CD4-positive, alpha-beta T cell (primary cell): Measurements from ENCODE around the gene CDHR3. TPM values are rescaled to one million over a fixed set of nuclear protein-coding genes. Genes with fewer than 3 reads are reported as not detected.

Source experiments
- ATAC-seq: fragments of 200-7000 bp; cut with Tn5 transposase; one replicate; pipeline ENCODE4 v1.10.0; 2022; ENCODE audit warnings: mild to moderate bottlenecking; ENCODE audit not compliant: poor library complexity
- CTCF ChIA-PET: fragments of 350-600 bp; sonication (Branson Sonifier 250); formaldehyde crosslinking; loops from one replicate; lab custom pipeline; 2021; ENCODE audit warnings: antibody characterized with exemption, inconsistent platforms; lab: Charles Lee
- POLR2A ChIA-PET: fragments of 350-600 bp; sonication (Branson Sonifier 250); formaldehyde crosslinking; loops from one replicate; lab custom pipeline; 2021; ENCODE audit warnings: antibody characterized with exemption, inconsistent platforms; lab: Charles Lee
- DNase-seq, 14 experiments: peaks; one replicate each; pipeline ENCODE4 v3.0.0-alpha.2; 2013 to 2020; ENCODE audit warnings: mixed read lengths in 2 of 14
- H3K27ac ChIP-seq, 2 donors: one replicate each; pipeline versions ENCODE4 v1.5.1 to v1.7.0; 2013; ENCODE audit warnings: low read length in 2 of 2, low read depth in 1 of 2, mild to moderate bottlenecking in 1 of 2
- H3K27me3 ChIP-seq, 2 experiments: 1 replicate in 1 of 2; 2 replicates in 1 of 2; pipeline versions ENCODE4 v1.6.1 to v1.7.0; 2013; ENCODE audit warnings: low read length in 2 of 2, control low read depth in 1 of 2, mild to moderate bottlenecking in 1 of 2, moderate library complexity in 1 of 2; ENCODE audit not compliant: insufficient read depth in 2 of 2, control insufficient read depth in 1 of 2
- H3K36me3 ChIP-seq: one replicate; pipeline ENCODE4 v1.6.1; 2013; ENCODE audit warnings: low read length, control low read depth; ENCODE audit not compliant: insufficient read depth
- H3K4me1 ChIP-seq: one replicate; pipeline ENCODE4 v1.6.1; 2013; ENCODE audit warnings: low read length, control low read depth; ENCODE audit not compliant: insufficient read depth
- H3K4me3 ChIP-seq: one replicate; pipeline ENCODE4 v1.5.1; 2013; ENCODE audit warnings: mild to moderate bottlenecking, low read length, moderate library complexity
- H3K9me3 ChIP-seq, 2 experiments: 1 replicate in 1 of 2; 2 replicates in 1 of 2; pipeline versions ENCODE4 v1.6.1 to v1.7.0; 2013; ENCODE audit warnings: low read length in 2 of 2, mild to moderate bottlenecking in 2 of 2, control low read depth in 1 of 2, moderate library complexity in 1 of 2; ENCODE audit not compliant: control insufficient read depth in 1 of 2, insufficient read depth in 1 of 2
- H3K27ac Mint-ChIP-seq: one replicate; pipeline ENCODE4 v1.8.0; 2020; ENCODE audit warnings: mixed read lengths
- H3K27me3 Mint-ChIP-seq: one replicate; pipeline ENCODE4 v1.8.0; 2021; ENCODE audit warnings: mixed read lengths
- H3K36me3 Mint-ChIP-seq: one replicate; pipeline ENCODE4 v1.8.0; 2021; ENCODE audit warnings: low read depth, mixed read lengths
- H3K4me1 Mint-ChIP-seq: one replicate; pipeline ENCODE4 v1.8.0; 2021; ENCODE audit warnings: low read depth, mixed read lengths
- H3K4me3 Mint-ChIP-seq: one replicate; pipeline ENCODE4 v1.8.0; 2020; ENCODE audit warnings: mild to moderate bottlenecking, mixed read lengths
- H3K9me3 Mint-ChIP-seq: one replicate; pipeline ENCODE4 v1.8.0; 2020; ENCODE audit warnings: mixed read lengths
- intact Hi-C, 2 experiments: fragments of 100-400 bp; cut with DNase I in 1 of 2; cut with micrococcal nuclease in 1 of 2; formaldehyde crosslinking; loops; one replicate each; pipeline versions ENCODE4 v1.15.1 to v1.9.0; 2023 to 2025; cut with DNase I, micrococcal nuclease
- total RNA-seq, 174 experiments: library from RNA in 2 of 174; stranded (reverse) in 2 of 174; gene quantifications; one replicate each; pipeline ENCODE4 v1.2.3 and lab custom pipeline; 2021 to 2026
- TF ChIP-seq, protein P1 (sequence below): fragments of 200-600 bp; IDR thresholded peaks from one replicate; pipeline ENCODE4 v1.8.0; 2022; ENCODE audit warnings: antibody characterized with exemption, mild to moderate bottlenecking

Gene CDHR3
- total RNA-seq, 2 experiments from 2014 or later = 10.3 to 12.2 TPM

DNA sequence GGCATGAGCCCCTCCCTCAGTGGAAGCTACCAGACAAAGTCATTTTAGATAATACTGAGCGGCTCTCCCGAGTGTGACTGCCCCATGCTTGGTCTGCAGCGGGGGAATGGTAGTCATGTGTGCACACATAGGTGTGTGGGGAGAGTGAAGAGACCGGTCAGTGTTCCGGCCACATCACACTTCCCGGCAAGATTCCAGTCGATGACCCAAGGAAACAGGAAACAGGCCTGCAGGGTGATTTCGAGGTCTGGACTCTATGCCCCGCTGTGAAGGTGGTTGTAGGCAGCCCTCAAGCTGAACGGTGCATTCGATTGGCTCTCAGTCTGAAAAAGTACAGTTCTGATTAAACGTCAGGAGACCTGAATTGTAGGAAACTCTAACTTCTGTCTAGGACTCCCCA, 75.9 kb downstream of the CDHR3 start:
- CTCF ChIA-PET = no interaction called here
- Histone ChIP-seq H3K27me3 (peaks cover 0 to 4% of the 10 kb centered on the region in 2 experiments), H3K36me3 (no peaks in the 10 kb centered on the region), H3K9me3 (no peaks in the 10 kb centered on the region), H3K27ac (no peak overlapping the region), H3K4me1 (peaks cover 29% of the 10 kb centered on the region), H3K4me3 (no peak overlapping the region)
- Mint-ChIP-seq H3K27me3 (peaks cover 4% of the 10 kb centered on the region), H3K36me3 (no peaks in the 10 kb centered on the region), H3K4me1 (peaks cover 50% of the 10 kb centered on the region), H3K9me3 (no peaks in the 10 kb centered on the region), H3K27ac (no peak overlapping the region), H3K4me3 (no peak overlapping the region)
- TF ChIP-seq, protein P1, sequence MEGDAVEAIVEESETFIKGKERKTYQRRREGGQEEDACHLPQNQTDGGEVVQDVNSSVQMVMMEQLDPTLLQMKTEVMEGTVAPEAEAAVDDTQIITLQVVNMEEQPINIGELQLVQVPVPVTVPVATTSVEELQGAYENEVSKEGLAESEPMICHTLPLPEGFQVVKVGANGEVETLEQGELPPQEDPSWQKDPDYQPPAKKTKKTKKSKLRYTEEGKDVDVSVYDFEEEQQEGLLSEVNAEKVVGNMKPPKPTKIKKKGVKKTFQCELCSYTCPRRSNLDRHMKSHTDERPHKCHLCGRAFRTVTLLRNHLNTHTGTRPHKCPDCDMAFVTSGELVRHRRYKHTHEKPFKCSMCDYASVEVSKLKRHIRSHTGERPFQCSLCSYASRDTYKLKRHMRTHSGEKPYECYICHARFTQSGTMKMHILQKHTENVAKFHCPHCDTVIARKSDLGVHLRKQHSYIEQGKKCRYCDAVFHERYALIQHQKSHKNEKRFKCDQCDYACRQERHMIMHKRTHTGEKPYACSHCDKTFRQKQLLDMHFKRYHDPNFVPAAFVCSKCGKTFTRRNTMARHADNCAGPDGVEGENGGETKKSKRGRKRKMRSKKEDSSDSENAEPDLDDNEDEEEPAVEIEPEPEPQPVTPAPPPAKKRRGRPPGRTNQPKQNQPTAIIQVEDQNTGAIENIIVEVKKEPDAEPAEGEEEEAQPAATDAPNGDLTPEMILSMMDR = no peak
- no peak for DNase-seq
- intact Hi-C loops = loop anchor here in 1 of 2 experiments (10.0 kb wide), 1 partner anchor 504 kb away; the partner anchor contains the start of gene RINT1
- ATAC-seq = no peak
- POLR2A ChIA-PET = interaction anchor here (4.2 kb wide), 1 partner anchor 17 kb away, joined by 30 read pairs; no protein-coding TSS in a partner anchor

DNA sequence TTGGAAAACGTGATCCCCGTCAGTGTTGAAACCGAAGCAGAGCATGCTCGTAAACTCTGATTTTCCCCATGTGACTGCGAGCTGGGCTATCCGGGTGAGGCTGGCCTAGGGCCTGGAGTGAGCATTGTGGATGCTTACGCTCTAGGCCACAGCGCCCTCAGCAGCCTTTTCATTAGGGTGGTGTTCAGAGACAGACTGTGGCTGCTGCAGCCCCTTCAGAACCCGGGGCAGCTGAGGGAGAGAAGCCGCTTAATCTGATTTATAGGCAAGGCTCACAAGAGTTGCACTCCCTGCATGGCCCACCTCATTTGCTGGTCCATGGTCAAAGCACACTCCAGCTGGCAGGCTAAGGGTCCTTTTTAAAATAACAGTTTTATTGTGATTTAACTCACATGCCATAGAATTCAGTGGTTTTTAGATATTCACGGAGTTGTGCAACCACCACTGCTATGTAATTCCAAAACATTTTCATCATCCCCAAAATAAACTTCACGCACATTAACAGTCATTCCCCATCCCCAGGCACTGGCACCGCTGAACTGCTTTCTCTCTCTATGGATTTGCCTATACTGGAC, 76.5 kb downstream of the CDHR3 start:
- Mint-ChIP-seq H3K4me3 (no peak overlapping the region), H3K4me1 (peaks cover 50% of the 10 kb centered on the region), H3K27ac (peak overlapping the region; percentile 67), H3K27me3 (peaks cover 4% of the 10 kb centered on the region), H3K36me3 (no peaks in the 10 kb centered on the region), H3K9me3 (no peaks in the 10 kb centered on the region)
- no peak overlapping the region for H3K27ac ChIP-seq
- DNase-seq (no peak), ATAC-seq (no peak)
- H3K9me3 ChIP-seq = no peaks in the 10 kb centered on the region
- CTCF ChIA-PET = no interaction called here
- TF ChIP-seq, protein P1 = no peak
- intact Hi-C loops = loop anchor here (5.0 to 10.0 kb wide), 2 partner anchors 47 to 505 kb away; partner anchors contain the start of gene RINT1 (in 1 of the 2)
- peaks cover 0 to 4% of the 10 kb centered on the region in 2 experiments for H3K27me3 ChIP-seq
- no peak overlapping the region for H3K4me3 ChIP-seq
- H3K36me3 ChIP-seq = no peaks in the 10 kb centered on the region
- peaks cover 29% of the 10 kb centered on the region for H3K4me1 ChIP-seq
- POLR2A ChIA-PET = interaction anchor here (0.9 to 4.2 kb wide), 3 partner anchors 17 to 115 kb away, joined by 3 to 30 read pairs (median 4); no protein-coding TSS in a partner anchor

- Histone ChIP-seq H3K4me1 (peaks cover 29% of the 10 kb centered on the region), H3K4me3 (no peak overlapping the region), H3K36me3 (no peaks in the 10 kb centered on the region), H3K9me3 (no peaks in the 10 kb centered on the region), H3K27me3 (peaks cover 0 to 4% of the 10 kb centered on the region in 2 experiments), H3K27ac (no peak overlapping the region)
- H3K27me3 Mint-ChIP-seq = peaks cover 4% of the 10 kb centered on the region
- peak overlapping the region; percentile 67 for H3K27ac Mint-ChIP-seq
- ChIA-PET POLR2A (interaction anchor here (1.5 to 4.2 kb wide), 3 partner anchors 19 to 281 kb away, joined by 5 to 30 read pairs (median 7); no protein-coding TSS in a partner anchor), CTCF (interaction anchor here (0.6 to 3.3 kb wide), 9 partner anchors 19 to 394 kb away, joined by 3 to 18 read pairs (median 3); no protein-coding TSS in a partner anchor)
- ATAC-seq (peak; percentile 22), DNase-seq (peak in 5 of 14 experiments; percentile 23 to 61 (median 50))
- H3K36me3 Mint-ChIP-seq = no peaks in the 10 kb centered on the region
- intact Hi-C loops = loop anchor here in 1 of 2 experiments (1.0 to 5.0 kb wide), 2 partner anchors 32 to 49 kb away; no protein-coding TSS in a partner anchor
- no peak overlapping the region for H3K4me3 Mint-ChIP-seq
- TF ChIP-seq, protein P1 = peak; percentile 57
- no peaks in the 10 kb centered on the region for H3K9me3 Mint-ChIP-seq
- peaks cover 50% of the 10 kb centered on the region for H3K4me1 Mint-ChIP-seq
Measured at GRCh38 chr7:106041140-106041717, 78.2 kb downstream of the CDHR3 start.
